Measurements from ENCODE around the gene TRMT61A. TPM values are rescaled to one million over a fixed set of nuclear protein-coding genes. Genes with fewer than 3 reads are reported as not detected.

The TRMT61A gene
- total RNA-seq, 1 donor from 2014 or later = 5.6 TPM

DNA sequence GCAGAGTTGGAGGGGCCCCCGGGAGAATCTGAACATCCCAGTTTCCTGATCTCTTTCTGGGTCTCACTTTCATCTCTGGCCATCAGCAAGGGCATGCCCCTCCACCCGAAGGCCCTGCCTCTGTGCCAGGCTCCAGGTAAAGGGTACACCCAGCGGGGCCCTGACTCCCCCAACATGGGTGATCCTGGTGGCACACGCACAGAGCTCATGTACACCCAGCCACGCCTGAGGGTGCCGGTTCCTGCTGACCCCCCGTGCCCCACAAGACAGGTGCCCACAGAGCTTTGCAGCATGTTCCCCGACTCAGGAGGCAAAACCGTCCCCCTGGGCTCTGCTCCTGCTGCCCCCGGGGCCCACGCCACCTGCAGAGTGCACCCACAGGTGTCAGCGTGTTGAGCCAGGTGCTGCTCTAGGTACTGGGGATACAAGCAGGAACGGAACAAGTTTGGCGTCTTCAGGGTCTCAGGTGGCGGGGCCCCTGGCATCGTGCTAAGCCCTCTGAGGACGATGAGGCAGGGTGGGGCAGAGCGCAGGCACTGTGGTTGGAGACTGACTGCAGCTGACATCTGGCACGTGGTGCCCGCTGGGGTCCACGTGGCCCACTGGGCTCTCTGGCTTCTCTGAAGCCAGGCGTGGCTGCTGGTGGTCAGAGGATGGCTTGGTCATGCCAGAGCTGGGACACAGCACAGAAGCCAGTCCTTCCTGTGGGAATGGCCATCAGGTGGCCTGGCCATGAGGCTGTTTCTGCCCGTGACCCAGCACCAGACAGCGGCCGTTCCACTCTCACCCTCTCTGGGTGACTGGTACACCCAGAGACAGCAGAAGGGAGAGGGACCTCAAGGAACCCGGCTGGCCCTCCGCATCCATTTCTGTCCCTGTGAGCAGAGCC, 19.7 kb downstream of the TRMT61A start:
- no peak for DNase-seq

DNA sequence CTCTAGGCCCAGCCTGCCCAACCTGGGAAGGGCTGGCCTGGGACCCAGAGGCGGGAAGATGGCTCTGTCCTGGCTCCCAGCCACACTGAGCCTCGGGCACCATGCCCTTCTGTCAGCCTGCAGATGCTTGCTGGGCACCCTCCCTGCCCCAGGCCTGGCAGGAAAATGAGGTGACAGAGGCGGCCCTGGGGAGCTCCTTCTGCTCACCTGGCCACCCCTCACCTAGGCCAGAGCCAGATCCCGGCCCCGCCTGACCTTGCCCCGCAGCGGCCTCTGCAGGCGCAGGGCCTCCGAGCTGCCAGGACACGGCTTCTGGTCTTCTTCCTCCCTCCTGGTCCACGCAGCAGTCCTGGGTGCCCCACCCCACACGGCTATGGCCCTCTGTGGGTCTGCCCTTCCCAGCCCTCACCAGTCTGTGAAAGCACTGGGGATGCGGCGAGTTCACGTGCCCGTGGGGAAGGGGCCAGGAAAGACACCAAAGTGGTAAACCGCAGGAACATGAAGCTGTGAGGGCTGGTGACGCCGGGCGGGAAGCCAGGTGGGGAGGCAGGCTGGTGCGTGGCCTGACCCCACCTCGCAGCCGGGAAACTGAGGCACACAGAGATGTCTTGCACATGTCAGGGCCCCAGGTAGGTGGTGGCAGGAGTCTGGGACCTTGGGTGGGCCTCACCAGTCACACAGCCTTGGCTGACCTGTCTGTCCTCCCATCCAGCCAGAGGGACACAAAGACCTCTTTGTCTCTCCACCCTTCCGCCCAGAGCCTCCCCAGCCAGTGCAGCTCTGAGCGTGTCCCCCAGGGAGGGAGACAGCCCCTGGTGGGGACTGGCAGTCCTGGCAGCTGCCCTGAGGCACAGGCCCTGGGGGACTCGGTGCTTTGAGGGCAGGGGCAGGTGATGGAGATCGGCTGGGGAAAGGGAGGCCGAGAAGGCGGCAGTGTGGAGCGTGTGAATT, 20.6 kb downstream of the TRMT61A start:
- DNase-seq = no peak

DNA sequence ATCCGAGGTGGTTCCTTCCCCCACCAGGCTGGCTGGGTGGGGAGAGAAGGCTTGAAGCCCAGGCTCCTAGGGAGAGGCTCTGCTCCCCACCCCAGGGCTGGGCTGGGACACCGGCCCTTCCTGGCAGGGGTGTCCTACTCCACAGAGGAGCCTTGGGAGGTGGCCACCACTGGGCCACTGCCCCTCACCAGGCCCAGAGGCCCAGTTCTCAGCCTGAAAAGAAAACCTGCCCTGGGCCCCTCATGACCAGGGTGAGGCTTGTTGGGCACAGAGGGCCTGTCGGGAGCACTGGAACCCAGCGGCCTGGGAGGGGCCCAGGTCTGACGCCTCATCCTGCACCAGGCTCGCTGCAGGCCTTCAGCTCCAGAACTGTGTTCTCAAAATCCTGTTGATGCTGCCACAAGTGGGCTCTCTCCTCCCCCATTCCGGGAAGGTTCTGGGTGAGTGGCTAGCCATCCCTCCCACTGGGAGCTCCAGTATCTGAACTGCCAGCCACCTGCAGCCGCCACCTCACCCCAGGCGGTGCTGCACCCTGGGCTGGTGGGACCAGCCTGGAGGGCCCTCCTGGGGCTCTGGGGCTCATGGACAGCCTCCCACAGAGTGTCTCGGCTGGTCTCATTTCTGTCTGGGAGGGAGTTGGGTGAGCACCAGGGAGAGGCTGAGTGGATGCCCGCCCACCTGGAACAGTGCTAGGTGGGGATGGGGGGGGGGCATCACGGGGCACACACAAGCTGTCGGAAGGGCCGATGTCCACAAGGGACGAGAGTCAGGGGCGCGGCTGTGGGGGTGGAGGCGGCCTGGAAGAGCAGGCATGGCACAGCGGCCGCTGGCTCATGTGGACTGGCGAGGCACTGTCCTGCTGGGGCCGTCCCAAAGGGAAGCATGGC, 21.7 kb downstream of the TRMT61A start:
- DNase-seq = no peak

DNA sequence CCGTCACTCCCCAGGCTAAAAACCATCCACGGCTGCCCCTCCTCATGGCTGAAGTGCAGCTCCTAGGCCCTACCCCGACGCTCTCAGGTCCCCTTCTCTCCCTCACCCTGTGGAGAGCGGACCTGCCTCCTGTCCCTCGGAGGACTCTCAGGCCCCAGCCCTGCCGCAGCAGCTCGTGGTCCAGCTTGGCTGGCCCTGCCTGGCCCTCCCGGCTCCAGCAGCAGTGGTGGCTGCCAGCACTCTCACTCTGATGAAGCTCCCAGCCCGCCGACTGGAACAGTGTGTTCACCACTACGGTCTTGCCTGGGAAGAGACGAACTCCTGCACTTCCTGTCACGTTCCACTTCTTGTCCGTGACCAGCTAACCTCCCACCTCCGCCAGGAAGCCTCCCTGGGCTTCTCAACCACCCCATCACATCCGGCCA, 22.4 kb downstream of the TRMT61A start:
- DNase-seq = no peak

DNA sequence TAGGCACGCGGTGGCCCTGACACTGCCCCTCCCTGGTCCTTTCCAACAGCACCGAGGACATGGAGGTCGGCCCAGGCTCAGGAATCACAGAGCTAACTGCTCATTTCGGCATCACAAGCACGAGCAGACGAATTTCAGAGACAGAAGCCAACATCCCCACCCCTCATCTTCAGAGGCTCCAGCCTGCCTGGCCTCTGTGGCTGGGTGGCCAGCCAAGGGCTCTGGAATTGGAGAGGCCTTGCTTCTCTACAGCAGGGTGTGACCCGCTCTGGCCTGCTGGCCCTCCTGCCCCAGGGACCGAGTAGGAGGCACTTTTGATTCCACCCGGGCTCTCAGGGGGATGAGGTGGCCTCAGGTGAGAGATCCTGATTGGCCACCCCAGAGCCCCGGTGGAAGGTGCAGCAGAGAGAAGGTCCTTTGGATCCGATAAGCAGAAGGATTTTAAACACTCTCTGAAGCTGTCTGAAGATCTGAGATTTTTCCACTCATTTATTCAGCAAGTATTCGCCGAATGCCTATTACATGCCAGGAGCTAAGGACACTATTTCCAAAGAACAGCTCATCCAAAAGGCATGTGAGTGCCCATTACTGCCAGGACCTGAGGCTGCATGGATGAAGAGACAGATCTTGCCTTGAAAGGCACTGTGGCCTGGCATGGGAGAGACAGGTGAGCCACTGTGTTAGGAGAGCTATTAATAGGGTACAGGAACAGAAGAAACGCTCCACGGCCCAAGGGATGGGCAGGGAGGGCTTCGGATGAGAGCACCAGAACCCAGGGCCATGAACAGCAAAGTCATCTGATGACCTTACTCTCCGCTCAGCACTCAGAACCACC, 23.2 kb downstream of the TRMT61A start:
- DNase-seq = no peak

DNA sequence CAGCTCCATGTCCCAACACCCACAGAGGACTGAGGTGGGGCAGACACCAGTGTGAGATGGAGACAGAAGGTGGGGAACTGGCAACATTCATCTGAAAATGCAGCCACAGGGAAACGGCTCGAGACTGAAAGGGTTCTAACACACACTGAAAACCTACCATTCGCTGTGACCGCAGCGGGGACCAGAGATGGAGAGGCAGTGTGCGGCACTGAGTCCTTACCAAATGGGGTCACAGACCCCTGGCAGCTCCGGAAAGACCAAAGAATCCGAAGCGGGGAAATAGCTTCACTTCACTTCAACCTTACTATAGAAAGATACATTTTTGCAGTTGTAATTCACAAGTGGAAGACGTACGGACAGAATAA, 23.8 kb downstream of the TRMT61A start:
- DNase-seq = no peak

DNA sequence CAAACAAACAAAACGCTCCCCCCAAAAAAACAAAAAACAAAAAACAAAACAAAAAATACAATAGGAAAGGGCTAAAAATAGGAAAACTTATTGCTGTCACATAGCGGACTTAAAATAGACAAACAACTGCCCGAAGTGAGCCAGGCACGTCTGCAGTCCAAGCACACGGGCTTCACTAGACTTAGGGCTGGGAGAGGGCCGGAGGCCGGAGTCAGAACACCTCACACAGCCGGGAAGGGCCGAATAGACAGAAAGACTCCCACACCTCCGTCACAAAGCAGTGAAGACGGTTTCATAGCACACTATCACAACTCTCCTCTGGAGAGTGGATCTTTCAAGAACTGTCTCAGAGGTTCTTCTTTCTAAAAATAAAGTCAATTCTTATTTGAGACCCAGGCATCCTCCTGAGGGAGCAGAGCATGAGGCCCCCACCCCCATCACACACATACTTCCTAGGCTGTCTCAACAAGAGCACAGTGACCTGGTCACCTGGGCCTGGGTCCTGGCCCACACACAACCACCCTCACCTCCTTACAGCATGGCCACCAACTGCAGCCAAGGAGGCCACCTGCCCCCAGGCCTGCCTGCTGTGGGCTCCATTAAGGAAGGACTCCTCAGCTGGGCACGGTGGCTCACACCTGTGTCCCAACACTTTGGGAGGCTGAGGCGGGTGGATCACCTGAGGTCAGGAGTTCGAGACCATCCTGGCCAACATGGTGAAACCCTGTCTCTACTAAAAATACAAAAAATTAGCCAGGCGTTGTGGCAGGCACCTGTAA, 26.8 kb downstream of the TRMT61A start:
- DNase-seq = no peak

DNA sequence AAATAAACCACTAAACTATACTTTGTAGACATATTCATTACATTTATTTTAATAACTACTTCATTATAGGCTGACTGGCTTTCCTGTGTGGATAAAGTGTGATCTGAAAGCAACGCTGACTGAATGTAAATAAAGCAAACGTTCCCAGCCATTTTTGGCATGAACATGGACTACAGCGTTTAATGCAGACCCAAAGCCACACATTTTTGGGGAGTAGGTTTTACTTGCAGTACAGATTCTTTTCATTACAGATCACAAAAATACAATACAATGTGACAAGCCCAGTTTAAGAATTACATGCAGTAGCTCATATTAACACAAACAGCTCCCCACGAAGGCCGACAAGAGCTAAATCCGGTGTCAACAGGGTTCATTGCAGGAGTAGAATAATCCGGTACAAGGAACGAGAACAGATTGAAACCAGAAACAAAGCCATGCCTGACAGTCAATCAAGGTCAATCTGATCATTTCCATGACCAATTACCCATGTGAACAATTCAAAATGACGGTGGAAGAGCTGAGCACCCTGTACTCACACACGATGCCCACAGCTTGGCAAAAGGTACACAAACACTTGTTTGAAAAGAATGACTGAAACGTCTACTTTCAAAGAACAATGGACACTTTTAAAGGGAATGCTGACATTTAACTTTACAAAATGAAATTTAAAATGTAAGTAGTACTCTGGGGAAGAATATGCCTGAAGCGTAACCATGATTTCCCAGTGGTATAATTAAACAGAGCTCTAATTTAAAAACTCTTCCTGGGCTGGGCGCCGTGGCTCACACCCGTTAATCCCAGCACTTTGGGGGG, 28.2 kb downstream of the TRMT61A start:
- no peak for DNase-seq

DNA sequence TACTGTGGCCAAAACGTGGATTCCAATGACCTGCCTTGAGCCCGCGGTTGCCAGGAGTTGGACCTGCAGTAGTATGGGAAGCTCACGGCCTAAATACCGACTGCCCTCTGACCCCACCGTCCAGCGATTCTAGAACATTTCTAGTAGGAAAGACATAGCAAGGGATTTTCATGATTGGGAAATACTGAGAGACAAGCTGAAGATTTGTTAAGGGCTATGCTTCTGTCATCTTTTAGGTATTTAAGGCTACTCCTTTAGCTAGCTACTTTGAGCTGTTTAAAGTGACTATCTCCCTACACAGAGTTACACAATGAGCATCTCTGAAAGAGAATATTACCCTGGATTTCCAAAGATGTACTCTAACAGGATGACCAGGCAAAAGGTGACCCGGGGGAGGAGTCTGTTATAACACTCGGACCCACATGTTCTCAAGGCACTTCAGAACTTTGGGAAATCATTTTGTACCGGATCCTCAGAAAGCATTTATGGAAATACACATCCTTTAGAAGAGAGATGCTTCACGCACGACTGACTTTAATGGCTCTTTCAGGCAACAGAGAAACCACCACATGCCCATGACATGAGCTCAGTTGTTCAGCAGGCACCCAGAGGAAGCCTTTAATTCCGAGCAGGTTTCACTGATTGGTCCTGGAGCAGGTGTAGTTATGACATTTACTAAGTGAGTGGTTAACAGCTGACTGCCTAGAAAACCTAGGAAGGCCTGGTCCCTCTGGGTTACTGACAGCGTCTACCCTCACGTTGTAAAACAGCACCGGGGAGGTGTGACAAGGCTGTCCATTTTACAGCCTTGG, 29.3 kb downstream of the TRMT61A start:
- DNase-seq = no peak

DNA sequence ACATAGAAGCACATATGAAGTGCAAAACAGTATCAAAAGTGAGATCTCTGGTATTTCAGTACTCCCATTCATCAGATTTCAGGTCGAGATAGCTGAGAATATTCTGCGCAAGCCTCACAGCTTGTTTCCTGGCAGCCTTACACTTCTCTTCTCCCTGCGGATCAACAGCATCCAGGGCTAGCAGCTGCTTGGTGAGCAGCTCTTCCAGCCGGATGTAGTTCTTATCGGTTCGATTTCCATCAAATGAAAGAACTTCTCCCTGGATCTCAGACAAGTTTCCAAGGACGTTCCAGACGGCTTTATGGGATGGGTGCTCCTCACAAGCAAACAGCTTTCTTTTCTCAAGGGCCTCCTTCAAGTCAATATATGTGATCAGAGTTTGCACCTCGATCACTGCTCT, 30.8 kb downstream of the TRMT61A start:
- DNase-seq = no peak

DNA sequence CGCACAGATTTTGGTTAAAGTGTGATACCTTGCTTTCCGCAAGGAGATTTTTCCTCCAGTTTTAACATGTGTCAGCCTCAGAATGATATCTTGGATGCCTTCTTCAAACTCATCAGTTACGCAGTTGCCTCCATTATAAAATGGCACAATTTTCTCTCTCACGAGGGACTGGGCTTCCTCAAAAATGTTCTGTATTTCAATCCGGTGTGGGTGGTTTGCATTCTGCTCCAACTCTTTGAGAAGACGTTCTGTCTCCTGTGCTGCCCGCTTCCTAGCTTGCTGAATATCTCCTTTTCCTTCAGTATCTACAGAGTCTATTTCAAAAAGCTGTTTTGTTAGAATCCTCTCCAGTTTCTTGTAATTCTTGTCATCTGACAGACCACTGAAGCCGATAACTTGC, 31.7 kb downstream of the TRMT61A start:
- no peak for DNase-seq

DNA sequence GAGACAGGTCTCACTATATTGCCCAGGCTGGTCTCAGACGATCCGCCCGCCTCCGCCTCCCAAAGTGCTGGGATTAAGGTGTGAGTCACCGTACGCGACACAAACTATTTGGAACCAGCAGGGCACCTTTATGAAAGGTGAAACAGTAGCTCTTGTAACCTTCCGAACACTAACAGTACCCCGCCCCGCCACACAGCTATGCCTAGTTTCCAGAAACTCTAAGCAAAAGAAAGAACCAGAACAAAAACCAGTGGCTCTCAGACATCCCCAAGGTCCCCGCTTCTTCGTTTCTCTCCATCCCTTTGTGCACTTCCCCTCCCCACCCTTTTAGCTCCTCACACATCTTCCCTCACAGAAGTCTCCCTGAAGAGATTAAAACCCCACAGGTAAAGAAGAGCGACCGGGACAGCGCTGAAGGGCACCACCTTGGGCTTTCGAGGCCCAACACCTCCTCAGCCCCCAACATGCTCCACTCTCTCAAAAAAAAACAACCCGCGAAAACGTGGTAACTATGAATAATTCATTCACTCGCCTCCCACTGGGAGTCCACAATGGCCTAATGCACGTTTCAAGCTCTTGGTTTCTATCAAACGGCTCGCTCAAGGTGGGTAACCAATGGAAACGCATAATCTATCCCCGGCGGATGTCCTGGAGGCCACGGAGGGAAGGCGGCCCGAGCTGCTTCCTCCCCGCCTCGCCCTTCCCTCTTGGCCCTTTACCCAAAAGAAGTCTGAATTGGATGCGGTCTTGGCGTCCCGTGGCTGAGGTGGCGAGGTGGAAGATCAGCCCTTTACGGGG, 32.6 kb downstream of the TRMT61A start:
- peak; percentile 84 for DNase-seq

DNA sequence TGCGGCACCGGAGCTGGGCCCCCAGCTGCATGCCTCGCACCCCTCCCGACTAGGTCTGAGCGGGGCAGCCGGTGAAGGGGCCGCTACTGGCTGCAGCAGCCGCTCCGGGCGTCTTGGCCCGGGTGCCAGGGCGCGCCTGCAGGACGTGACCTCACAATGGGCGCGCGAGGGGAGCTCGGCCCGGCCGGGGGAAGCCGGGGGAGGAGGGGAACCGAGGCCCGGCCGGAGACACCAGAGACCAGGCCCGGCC, 33.1 kb downstream of the TRMT61A start:
- peak; percentile 79 for DNase-seq

DNA sequence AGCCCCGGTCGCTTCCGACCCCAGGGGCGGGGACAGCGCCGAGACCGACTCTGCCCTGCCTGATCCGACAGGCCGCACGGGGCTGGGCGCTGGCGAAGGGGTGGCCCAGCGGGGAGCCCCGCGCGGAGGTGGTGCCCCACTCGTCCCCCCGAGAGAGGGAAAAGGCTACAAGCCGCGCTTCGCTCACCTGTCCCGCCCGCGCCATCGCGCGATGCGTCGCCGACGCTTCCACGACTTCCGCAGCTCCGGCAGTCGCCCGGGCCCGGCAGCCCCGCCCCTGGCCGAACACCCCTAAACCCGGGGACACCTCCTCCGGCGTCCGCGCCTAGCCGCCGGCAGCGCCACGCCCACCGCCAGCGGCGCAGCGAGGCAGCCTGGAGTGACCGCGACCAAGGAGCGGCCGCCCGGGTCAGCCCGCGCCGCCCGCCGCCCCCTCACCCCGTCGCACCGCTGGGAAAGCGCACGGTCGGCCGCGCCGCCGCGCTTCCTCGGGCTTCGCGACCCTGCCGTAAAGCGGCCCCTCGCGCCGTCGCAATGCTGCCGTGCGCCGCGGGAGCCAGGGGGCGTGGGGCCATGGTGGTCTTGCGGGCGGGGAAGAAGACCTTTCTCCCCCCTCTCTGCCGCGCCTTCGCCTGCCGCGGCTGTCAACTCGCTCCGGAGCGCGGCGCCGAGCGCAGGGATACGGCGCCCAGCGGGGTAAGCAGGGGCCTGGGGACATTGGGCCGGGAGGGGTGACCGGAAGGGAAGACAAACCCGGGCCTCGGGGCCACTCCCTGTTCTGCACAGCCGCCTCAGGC, 33.6 kb downstream of the TRMT61A start, which contains the start of the genes BAG5 and COA8:
TSS of gene BAG5 (minus strand) at position 229 of the 797 bp plus-strand sequence. CDS start 1,493 bp downstream, outside the sequence.
TSS of gene COA8 (plus strand) at position 532 of the 797 bp plus-strand sequence. CDS start at position 574, 42 bp downstream.
- DNase-seq = peak; percentile 88

DNA sequence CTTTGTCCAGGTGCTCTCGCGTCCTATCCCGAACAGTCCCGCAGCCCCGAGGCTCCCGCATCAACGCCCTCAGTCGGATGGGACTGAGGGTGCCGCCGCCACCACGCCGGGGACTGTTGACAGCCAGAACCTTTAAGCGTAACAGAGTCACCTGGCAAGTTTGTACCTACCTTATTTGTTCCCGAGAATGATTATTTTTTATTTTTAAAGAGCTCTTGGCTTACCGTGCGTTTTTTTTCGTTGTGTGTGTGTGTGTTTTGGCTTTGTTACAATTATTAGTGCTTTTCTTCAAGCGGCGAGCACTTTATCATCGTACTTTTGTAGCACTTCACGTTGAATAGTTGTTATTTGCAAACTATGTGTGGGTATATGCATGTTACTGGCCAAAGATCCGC, 34.2 kb downstream of the TRMT61A start:
- DNase-seq = no peak

DNA sequence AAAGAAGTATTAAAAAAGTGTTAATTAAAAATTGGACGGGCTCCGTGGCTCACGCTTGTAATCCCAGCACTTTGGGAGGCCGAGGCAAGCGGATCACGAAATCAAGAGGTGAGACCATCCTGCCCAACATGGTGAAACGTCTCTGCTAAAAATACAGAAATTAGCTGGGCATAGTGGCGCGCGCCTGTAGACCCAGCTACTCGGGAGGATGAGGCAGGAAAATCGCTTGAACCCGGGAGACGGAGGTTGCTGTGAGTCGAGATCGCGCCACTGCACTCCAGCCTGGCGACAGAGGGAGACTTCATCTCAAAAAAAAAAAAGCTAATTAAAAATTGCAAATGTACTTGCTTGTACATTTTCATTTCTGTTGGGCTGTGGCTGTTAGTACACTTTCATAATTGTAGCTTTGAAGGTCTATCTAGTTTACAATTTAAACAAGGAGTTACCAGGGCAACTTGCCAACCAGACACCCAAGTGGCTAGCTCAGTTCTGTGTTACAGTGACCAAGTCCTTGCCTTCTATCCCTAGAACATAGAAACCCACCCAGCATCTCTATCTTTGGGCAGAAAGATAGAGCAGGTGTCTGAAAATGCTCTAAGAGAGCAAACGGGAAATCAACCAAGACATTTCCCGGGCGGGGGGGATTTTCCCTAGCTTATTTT, 35.0 kb downstream of the TRMT61A start:
- DNase-seq = peak; percentile 23

DNA sequence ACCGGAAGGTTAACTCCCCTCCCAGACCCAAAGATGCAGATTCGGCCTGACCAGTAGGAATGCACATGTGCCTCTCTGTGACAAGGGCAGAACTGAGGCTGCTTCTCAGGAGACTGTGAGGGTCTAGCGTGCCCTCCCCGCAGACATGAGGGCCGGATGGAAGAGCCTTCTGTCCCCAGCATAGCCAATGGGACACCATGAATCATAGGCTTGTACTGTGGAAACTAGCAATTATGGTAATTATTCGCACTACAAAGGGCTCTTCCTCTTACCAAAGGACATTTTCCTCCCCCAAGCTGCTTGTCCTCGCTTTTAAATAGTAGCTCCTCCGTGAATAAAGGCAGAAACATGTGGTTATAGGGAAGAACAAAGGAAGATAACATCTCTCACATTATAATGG, 40.0 kb downstream of the TRMT61A start:
- DNase-seq = peak; percentile 55
